Lung (tissue), 12 donors: ENCODE data around the gene DCUN1D2. TPM values are rescaled to one million over a fixed set of nuclear protein-coding genes. Genes with fewer than 3 reads are reported as not detected.
"Not testable (repeated sequence)": the region's sequence is repeated elsewhere in the genome, so short reads cannot be mapped to it uniquely, and the experiment has no call there.

Experiments
- ATAC-seq: fragments of 200-7000 bp; cut with Tn5 transposase; one replicate; pipeline ENCODE4 v1.9.1; 2020; ENCODE audit warnings: moderate number of reproducible peaks; ENCODE audit not compliant: insufficient read depth, low FRiP score
- DNase-seq, 3 donors: peaks; one replicate each; pipeline ENCODE4 v3.0.0-alpha.2; 2013 to 2017
- H3K27ac ChIP-seq, 2 donors: one replicate each; pipeline ENCODE4 v1.5.1; 2013; ENCODE audit warnings: mild to moderate bottlenecking in 2 of 2, moderate library complexity in 2 of 2, control low read depth in 1 of 2, inconsistent platforms in 1 of 2, low read depth in 1 of 2, low read length in 1 of 2
- H3K27me3 ChIP-seq, 3 donors: one replicate each; pipeline ENCODE4 v1.5.1; 2013; ENCODE audit warnings: low read length in 2 of 3; ENCODE audit not compliant: control insufficient read depth in 3 of 3, insufficient read depth in 3 of 3
- H3K36me3 ChIP-seq, 4 donors: one replicate each; pipeline ENCODE4 v1.5.1; 2013; ENCODE audit warnings: low read length in 4 of 4, mild to moderate bottlenecking in 1 of 4, moderate library complexity in 1 of 4; ENCODE audit not compliant: control insufficient read depth in 4 of 4, insufficient read depth in 4 of 4
- H3K4me1 ChIP-seq, 5 donors: one replicate each; pipeline ENCODE4 v1.5.1; 2013; ENCODE audit warnings: low read length in 5 of 5, mild to moderate bottlenecking in 2 of 5, moderate library complexity in 1 of 5; ENCODE audit not compliant: control insufficient read depth in 5 of 5, insufficient read depth in 5 of 5
- H3K4me3 ChIP-seq: one replicate; pipeline ENCODE4 v1.5.1; 2013; ENCODE audit warnings: mild to moderate bottlenecking, control low read depth, moderate library complexity
- H3K9ac ChIP-seq, 2 donors: one replicate each; pipeline ENCODE4 v1.5.1; 2013; ENCODE audit warnings: low read length in 2 of 2, control low read depth in 1 of 2; ENCODE audit not compliant: insufficient read depth in 1 of 2
- H3K9me3 ChIP-seq, 4 donors: one replicate each; pipeline ENCODE4 v1.5.1; 2013; ENCODE audit warnings: low read length in 3 of 4, mild to moderate bottlenecking in 1 of 4, moderate library complexity in 1 of 4; ENCODE audit not compliant: control insufficient read depth in 4 of 4, insufficient read depth in 3 of 4
- CTCF ChIP-seq: IDR thresholded peaks from 2 replicates; pipeline ENCODE4 v1.5.1; 2012; ENCODE audit warnings: mild to moderate bottlenecking; ENCODE audit errors: control extremely low read depth, extremely low read depth
- WGBS, 2 donors: extraction: QIAGEN DNeasy Blood & Tissue Kit; methylation state at CpG; one replicate each; pipeline ENCODE4 v1.1.7; 2013; 5-methylcytosine and 5-hydroxymethylcytosine counted together
- polyA plus RNA-seq, 2 donors: library from polyadenylated mRNA; stranded (reverse); fragments of 200-250 nt; gene quantifications; one replicate each; pipeline ENCODE4 v1.2.1, GENCODE V29; 2013
- total RNA-seq, 2 donors: library from RNA; depleted of rRNA in 1 of 2; stranded (reverse); fragments of >200 nt in 1 of 2; gene quantifications; one replicate each; pipeline ENCODE4 v1.2.1, GENCODE V29; 2014 to 2021
- donor health status: control.
- donor health status: control.
- donor health status: Bipolar disorder and iron deficiency.
- donor health status: healthy.
- donor health status: DM: yes; HTN: yes; CAD: no.

The DCUN1D2 gene
- total and polyA plus RNA-seq, 4 donors, result 6.9 to 21.1 (median 13.8) TPM

GRCh38 chr13:113437408-113438010, 53.0 kb downstream of the DCUN1D2 start:
- Histone ChIP-seq H3K27me3 (no peaks in the 10 kb centered on the region), H3K9ac (no peak overlapping the region), H3K4me1 (no peaks in the 10 kb centered on the region), H3K4me3 (no peak overlapping the region), H3K27ac (no peak overlapping the region), H3K9me3 (no peaks in the 10 kb centered on the region), H3K36me3 (peaks cover 0 to 4% (median 0%) of the 10 kb centered on the region in 4 donors)
- no peak for TF ChIP-seq CTCF
- WGBS, 2 donors, result 80 to 93% methylated on average over 17 of the region's 17 CpGs
- no peak for ATAC-seq
- no peak for DNase-seq

- not testable (repeated sequence) for H3K36me3 ChIP-seq, DNase-seq, H3K9me3 ChIP-seq, H3K4me3 ChIP-seq, H3K27me3 ChIP-seq, H3K27ac ChIP-seq, ATAC-seq, H3K9ac ChIP-seq, H3K4me1 ChIP-seq
- 90 to 95% methylated on average over 10 to 15 of the region's 15 CpGs for WGBS, 2 donors
These were observed 53.6 kb downstream of the DCUN1D2 start for GRCh38 chr13:113436866-113437265.

GRCh38 chr13:113435907-113436306, 54.6 kb downstream of the DCUN1D2 start:
- not testable (repeated sequence) for H3K27me3 ChIP-seq, ATAC-seq, H3K4me3 ChIP-seq, H3K9ac ChIP-seq, H3K36me3 ChIP-seq, H3K4me1 ChIP-seq, H3K9me3 ChIP-seq, H3K27ac ChIP-seq, DNase-seq
- 96 to 98% methylated on average over 15 of the region's 15 CpGs for WGBS, 2 donors

- ATAC-seq (no peak), DNase-seq (no peak)
- WGBS, 2 donors, result 95 to 97% methylated on average over 21 of the region's 21 CpGs
- no peak overlapping the region for H3K9ac ChIP-seq
- H3K27me3 ChIP-seq, result no peaks in the 10 kb centered on the region
- H3K4me1 ChIP-seq, result no peaks in the 10 kb centered on the region
- H3K36me3 ChIP-seq, result peaks cover 0 to 5% (median 0%) of the 10 kb centered on the region in 4 donors
- no peak for TF ChIP-seq CTCF
- no peaks in the 10 kb centered on the region for H3K9me3 ChIP-seq
- no peak overlapping the region for H3K4me3 ChIP-seq
- peak overlapping the region in 1 of 2 donors; percentile 2 for H3K27ac ChIP-seq
These were observed 57.1 kb downstream of the DCUN1D2 start for GRCh38 chr13:113433391-113433916.
